Smooth muscle cell (in vitro differentiated cells): ENCODE data around the gene AMH. TPM values are rescaled to one million over a fixed set of nuclear protein-coding genes. Genes with fewer than 3 reads are reported as not detected.

ENCODE experiments used
- DNase-seq: peaks from one replicate; lab custom pipeline; 2025; ENCODE audit not compliant: unreplicated experiment; lab: John Stamatoyannopoulos, UW
- H2AFZ ChIP-seq: fragments of 200-600 bp; sonication (generic); 2 replicates; pipeline ENCODE4 v1.6.0; 2016; ENCODE audit warnings: antibody characterized with exemption, low read depth, mild to moderate bottlenecking
- H3F3A ChIP-seq: fragments of 200-600 bp; sonication (generic); 2 replicates; pipeline ENCODE4 v1.6.0; 2017; ENCODE audit warnings: antibody characterized with exemption, low read depth
- H3K27ac ChIP-seq: fragments of 200-600 bp; sonication (generic); 2 replicates; pipeline ENCODE4 v1.5.1; 2016; ENCODE audit warnings: low read depth, mild to moderate bottlenecking
- H3K27me3 ChIP-seq: fragments of 200-600 bp; sonication (generic); 2 replicates; pipeline ENCODE4 v1.6.1; 2016; ENCODE audit warnings: low read depth, mild to moderate bottlenecking
- H3K36me3 ChIP-seq: fragments of 200-600 bp; sonication (generic); 2 replicates; pipeline ENCODE4 v1.5.1; 2016; ENCODE audit warnings: low read depth
- H3K4me1 ChIP-seq: fragments of 200-600 bp; sonication (generic); 2 replicates; pipeline ENCODE4 v1.5.1; 2016; ENCODE audit warnings: low read depth
- H3K4me2 ChIP-seq: fragments of 200-600 bp; sonication (generic); 2 replicates; pipeline ENCODE4 v1.6.0; 2016; ENCODE audit warnings: mild to moderate bottlenecking
- H3K4me3 ChIP-seq: fragments of 200-600 bp; sonication (generic); 2 replicates; pipeline ENCODE4 v1.5.1; 2016; ENCODE audit warnings: mild to moderate bottlenecking
- H3K79me2 ChIP-seq: fragments of 200-600 bp; sonication (generic); 2 replicates; pipeline ENCODE4 v1.6.0; 2016; ENCODE audit warnings: low read depth, mild to moderate bottlenecking
- H3K9ac ChIP-seq: fragments of 200-600 bp; sonication (generic); 2 replicates; pipeline ENCODE4 v1.6.0; 2016; ENCODE audit warnings: low read depth
- H3K9me3 ChIP-seq: fragments of 200-600 bp; sonication (generic); replicated peaks from 2 replicates; pipeline ENCODE4 v1.5.1; 2016; ENCODE audit warnings: low read depth
- H4K20me1 ChIP-seq: fragments of 200-600 bp; sonication (generic); 2 replicates; pipeline ENCODE4 v1.6.0; 2016; ENCODE audit warnings: low read depth
- WGBS: methylation state at CpG from one replicate; pipeline ENCODE4 v1.1.7; 2016; ENCODE audit warnings: low lambda C conversion rate; 5-methylcytosine and 5-hydroxymethylcytosine counted together
- polyA plus RNA-seq: library from polyadenylated mRNA; unstranded; fragments of >200 nt; fragmentation: Nextera tagmentation; extraction: Ambion mirVana; gene quantifications from 2 replicates; pipeline ENCODE4 v1.2.1, GENCODE V29; 2016
- total RNA-seq: library from RNA; depleted of rRNA; stranded (reverse); fragments of >200 nt; gene quantifications from 2 replicates; pipeline ENCODE4 v1.2.3, GENCODE V29; 2014
- TF ChIP-seq, protein P1 (sequence below): fragments of 200-600 bp; sonication (generic); IDR thresholded peaks from 2 replicates; pipeline ENCODE4 v1.5.1; 2017; ENCODE audit warnings: borderline replicate concordance, mild to moderate bottlenecking, antibody characterized with exemption; ENCODE audit not compliant: insufficient read depth, poor library complexity, severe bottlenecking

Gene AMH
- total and polyA plus RNA-seq, 2 experiments from 2014 or later, result 2.9 to 12.6 TPM

DNA sequence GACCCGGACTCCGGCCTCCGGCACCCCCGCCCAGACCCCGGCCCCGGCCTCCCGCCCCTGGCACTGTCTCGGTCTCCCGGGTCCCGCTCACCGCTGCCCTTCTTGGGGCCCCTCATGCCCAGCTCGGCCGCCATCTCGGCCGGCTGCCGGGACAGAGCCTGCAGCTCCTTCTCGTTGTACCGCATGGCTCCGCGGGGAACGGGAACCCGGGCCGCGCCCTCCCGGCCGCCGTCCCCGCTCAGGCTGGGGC is 13.1 kb upstream of the AMH start:
- no peaks in the 10 kb centered on the region for H3K27me3 ChIP-seq
- peak overlapping the region; percentile 93 for H3K27ac ChIP-seq
- H3F3A ChIP-seq, result peaks cover 7% of the 10 kb centered on the region
- H3K9ac ChIP-seq, result peak overlapping the region; percentile 87
- no peak for DNase-seq
- 0% methylated on average over 15 of the region's 28 CpGs for WGBS
- peaks cover 39% of the 10 kb centered on the region for H3K4me1 ChIP-seq
- H4K20me1 ChIP-seq, result peaks cover 52% of the 10 kb centered on the region
- H3K36me3 ChIP-seq, result no peaks in the 10 kb centered on the region
- H2AFZ ChIP-seq, result peak overlapping the region; percentile 60
- TF ChIP-seq, protein P1, sequence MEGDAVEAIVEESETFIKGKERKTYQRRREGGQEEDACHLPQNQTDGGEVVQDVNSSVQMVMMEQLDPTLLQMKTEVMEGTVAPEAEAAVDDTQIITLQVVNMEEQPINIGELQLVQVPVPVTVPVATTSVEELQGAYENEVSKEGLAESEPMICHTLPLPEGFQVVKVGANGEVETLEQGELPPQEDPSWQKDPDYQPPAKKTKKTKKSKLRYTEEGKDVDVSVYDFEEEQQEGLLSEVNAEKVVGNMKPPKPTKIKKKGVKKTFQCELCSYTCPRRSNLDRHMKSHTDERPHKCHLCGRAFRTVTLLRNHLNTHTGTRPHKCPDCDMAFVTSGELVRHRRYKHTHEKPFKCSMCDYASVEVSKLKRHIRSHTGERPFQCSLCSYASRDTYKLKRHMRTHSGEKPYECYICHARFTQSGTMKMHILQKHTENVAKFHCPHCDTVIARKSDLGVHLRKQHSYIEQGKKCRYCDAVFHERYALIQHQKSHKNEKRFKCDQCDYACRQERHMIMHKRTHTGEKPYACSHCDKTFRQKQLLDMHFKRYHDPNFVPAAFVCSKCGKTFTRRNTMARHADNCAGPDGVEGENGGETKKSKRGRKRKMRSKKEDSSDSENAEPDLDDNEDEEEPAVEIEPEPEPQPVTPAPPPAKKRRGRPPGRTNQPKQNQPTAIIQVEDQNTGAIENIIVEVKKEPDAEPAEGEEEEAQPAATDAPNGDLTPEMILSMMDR, result no peak
- no peaks in the 10 kb centered on the region for H3K9me3 ChIP-seq
- H3K79me2 ChIP-seq, result peaks cover 73% of the 10 kb centered on the region
- H3K4me3 ChIP-seq, result peak overlapping the region; percentile 98
- peak overlapping the region; percentile 98 for H3K4me2 ChIP-seq

DNA sequence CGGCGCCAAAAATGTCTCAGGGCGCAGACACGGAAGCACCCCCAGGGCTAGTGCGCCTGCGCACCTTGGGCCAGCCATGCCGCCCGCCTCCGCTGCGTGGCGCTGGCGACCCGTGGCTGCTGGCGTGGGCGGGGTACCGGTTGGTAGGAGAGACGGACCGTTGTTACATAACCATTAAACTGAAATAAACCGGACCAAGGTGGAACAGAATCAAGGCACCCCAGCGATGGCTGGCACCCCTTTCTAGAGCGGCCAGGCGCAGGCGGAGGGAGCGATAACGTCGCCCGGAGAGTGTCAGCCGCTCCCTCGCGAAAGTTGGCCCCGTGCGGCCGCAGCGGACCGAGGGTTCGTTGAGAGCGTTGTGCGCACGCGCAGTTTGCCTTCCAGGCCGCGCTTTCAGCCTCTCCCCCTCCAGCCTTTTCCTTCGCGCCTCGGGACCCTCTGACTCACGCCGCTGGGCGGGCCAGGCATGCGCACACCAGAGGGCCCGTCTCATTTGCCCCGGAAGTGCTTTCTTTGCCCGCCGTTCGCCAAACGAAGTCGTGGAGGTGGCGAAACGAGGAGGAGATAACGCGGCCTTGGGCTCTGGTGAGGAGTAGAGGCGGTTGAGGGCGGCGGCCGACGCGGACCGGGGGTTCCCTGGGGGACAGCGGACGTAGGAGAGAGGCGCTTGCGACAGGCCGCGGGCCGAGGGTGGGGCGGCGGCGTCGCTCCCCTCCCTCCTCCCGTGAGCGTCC is 12.6 kb upstream of the AMH start, which contains the start of the genes PLEKHJ1 and SF3A2:
PLEKHJ1 (minus strand) TSS at position 16 of the 737 bp plus-strand sequence. CDS start 81 bp downstream, outside the sequence.
SF3A2 (plus strand) TSS at position 511 of the 737 bp plus-strand sequence. CDS start 6,595 bp downstream, outside the sequence.
- H3F3A ChIP-seq, result peaks cover 4% of the 10 kb centered on the region
- H2AFZ ChIP-seq, result peak within 1 kb of the TSS; percentile 60
- H3K4me2 ChIP-seq, result peak within 1 kb of the TSS; percentile 98
- H3K9me3 ChIP-seq, result no peaks in the 10 kb centered on the region
- H3K4me1 ChIP-seq, result peaks cover 39% of the 10 kb centered on the region
- H3K79me2 ChIP-seq, result peaks cover 77% of the 10 kb centered on the region
- H3K27ac ChIP-seq, result peak within 1 kb of the TSS; percentile 93
- peaks cover 53% of the 10 kb centered on the region for H4K20me1 ChIP-seq
- H3K36me3 ChIP-seq, result no peaks in the 10 kb centered on the region
- no peaks in the 10 kb centered on the region for H3K27me3 ChIP-seq
- under 1% methylated on average over 72 of the region's 80 CpGs for WGBS
- peak; percentile 99 for DNase-seq
- H3K9ac ChIP-seq, result peak within 1 kb of the TSS; percentile 87
- TF ChIP-seq, protein P1, result peak; percentile 93
- peak within 1 kb of the TSS; percentile 98 for H3K4me3 ChIP-seq

DNA sequence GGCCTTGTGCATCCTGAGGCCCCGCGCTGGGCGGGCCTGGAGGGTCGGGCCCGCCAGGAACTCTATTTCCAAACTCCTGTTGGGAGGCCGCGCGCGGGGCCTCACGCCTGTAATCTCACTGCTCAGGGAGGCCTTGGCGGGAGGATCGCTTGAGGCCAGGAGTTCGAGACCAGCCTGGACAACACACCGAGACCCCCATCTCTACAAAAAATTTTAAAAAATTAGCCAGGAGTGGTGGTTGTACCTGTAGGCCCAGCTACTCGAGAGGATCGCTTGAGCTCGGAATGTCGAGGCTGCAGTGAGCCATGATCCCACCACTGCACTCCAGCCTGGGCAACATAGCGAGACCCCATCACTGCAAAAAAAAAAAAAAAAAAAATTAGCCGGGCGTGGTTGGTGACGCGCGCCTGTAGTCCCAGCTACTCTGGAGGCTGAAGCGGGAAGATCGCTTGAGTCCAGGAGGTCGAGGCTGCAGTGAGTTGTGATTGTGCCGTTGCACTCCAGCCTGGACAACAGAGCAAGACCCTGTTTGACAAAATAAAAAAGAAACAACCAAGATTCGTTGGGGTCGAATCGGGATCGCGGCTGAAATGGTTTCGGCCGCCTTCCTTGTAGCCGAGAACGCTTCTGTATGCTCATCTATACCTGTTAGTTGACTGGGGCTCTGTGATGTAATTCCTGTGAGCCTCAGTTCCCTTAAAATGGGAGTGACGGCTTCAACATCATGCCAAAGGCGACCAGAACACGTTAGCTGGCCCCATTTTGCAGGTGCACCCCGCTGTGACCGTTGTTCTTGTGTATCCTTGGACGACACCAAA is 11.9 kb upstream of the AMH start:
- no peak for DNase-seq
- peaks cover 4% of the 10 kb centered on the region for H3F3A ChIP-seq
- H3K27me3 ChIP-seq, result no peaks in the 10 kb centered on the region
- H3K27ac ChIP-seq, result peak overlapping the region; percentile 93
- peak overlapping the region; percentile 87 for H3K9ac ChIP-seq
- peaks cover 85% of the 10 kb centered on the region for H3K79me2 ChIP-seq
- H2AFZ ChIP-seq, result no peak overlapping the region
- peaks cover 55% of the 10 kb centered on the region for H4K20me1 ChIP-seq
- H3K4me1 ChIP-seq, result peaks cover 39% of the 10 kb centered on the region
- TF ChIP-seq, protein P1, result no peak
- no peaks in the 10 kb centered on the region for H3K9me3 ChIP-seq
- WGBS, result 48% methylated on average over 43 of the region's 43 CpGs
- H3K4me3 ChIP-seq, result peak overlapping the region; percentile 98
- H3K36me3 ChIP-seq, result no peaks in the 10 kb centered on the region
- H3K4me2 ChIP-seq, result peak overlapping the region; percentile 98
